HG02943 (cell line): ENCODE measurements around the gene KCNMB1.

Experiments
- ATAC-seq: cut with Tn5 transposase; IDR thresholded peaks from one replicate; pipeline ENCODE4 v1.9.1; 2021; ENCODE audit warnings: mild to moderate bottlenecking, low read depth, moderate library complexity; ENCODE audit not compliant: unreplicated experiment

The KCNMB1 gene

GRCh38 chr5:170345971-170346370 is 43.2 kb downstream of the KCNMB1 start:
- no peak for ATAC-seq

DNA sequence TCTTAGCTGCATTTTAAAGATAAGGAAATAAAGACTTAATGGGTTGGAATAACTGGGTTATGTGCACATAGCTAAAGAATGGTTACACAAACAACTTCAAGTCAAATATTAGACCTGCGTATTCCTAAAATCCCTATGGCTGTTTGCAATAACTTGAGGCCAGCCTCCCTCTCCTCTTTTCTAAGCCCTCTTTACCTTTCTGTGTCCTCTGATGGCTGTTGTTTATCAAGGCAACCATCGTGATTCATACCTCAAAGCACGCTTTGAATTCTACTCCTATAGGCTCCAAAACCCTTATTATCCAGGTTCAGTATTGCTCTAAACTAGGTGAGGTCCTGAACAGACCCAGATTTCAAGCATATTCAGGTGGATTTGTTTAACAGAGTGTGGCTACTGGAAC is 46.0 kb downstream of the KCNMB1 start:
- no peak for ATAC-seq

DNA sequence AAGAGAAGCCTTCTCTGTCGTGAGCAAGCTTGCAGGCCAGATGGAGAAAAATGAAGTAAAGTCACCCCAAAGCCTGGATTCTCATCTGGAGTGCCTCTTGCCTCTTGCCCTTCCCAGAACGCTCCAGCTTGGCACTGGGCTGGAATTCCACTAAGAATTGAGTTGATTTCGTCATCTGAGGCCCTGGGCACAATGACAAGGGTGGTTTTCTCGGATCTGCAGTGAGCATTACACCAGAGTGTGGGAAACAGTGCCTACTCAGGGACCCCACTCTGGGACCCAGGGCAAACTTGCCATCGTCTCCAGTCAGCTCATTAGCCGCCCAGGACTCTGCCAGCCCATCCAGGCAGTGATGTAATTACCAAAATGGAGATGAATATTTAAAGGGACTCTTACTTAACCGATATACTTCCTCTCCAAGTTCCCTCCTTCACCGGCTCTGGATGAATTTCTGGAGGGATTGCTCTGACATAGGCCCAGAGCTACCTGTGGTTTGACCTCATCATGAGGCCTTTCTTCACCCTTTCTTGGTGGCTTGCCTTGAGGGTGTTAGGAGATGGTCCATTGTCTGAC is 46.9 kb downstream of the KCNMB1 start:
- ATAC-seq = no peak

DNA sequence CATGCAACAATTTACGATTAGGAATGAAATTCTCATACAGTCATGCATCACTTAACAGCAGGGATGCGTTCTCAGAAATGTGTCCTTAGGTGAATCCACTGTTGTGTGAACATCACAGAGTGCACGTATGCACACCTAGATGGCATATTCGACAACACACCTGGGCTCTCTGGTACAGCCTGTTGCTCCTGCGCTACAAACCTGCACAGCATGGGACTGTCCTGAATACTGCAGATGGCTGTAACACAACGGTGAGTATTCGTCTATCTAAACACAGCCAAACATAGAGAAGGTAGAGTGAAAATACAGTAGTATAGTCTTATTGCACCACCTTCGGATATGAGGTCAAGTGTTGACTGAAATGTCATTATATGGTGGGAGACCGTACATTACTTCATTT is 47.6 kb downstream of the KCNMB1 start:
- no peak for ATAC-seq

GRCh38 chr5:170339780-170340167 is 49.4 kb downstream of the KCNMB1 start:
- no peak for ATAC-seq

DNA sequence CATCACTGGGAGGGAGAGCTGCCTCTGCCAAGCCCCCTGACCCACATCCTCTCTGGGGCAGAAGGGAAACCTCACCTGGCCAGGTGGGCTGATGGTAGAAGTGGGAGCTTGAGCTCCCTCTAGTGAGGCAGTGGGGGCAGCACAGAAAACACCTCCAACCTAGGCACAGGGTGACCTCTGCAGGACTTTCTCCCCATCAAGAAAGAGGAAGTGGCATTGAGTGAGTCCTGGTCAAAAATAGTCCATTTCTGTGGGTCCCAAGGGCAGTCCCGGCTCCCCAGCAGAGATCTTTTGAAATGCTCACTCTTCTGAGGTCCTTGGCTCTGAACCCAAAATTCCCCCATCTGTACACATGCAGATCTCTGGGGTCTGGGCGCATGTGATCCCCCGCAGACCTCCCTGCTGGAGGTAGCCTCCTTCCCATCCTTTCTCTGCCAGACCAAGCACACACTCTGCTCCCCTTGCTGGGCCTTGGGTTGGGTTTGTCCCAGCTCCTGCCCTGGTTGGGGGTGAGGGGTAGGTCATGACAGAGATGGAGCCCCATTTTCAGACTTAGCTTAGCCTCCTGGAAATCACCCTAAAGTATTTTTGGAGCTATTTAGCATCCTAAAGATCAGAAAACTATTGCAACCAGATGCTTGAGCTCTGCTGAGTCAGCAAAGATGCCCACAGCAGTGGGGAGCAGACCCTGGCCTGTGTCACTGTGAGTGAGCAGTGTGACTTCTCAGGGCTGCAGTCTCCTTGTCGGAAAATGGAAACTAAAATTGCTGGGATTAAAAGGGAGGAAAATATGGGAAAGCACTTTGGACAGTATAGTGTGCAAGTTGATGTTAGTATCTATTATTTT is 50.0 kb downstream of the KCNMB1 start:
- ATAC-seq = no peak

DNA sequence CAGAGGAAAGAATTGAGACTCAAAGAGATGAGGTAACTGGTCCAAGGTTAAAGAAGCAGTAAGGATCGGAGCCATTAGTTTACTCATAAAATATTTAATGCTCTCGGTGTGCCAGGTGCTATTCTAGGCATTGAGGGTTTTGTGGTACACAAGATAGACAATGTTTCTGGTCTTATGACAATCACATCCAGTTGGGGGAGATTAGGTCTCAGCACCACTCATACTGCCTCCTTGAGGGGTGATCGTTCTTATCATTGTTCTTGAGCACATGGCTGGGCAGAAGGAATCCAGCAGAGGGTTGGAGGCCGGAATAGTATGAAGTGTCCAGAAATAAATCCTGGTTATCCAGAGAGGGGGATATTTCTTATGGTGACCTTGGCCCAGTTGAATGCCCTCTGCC is 50.9 kb downstream of the KCNMB1 start:
- ATAC-seq = no peak

GRCh38 chr5:170337045-170337733 is 52.0 kb downstream of the KCNMB1 start:
- ATAC-seq = no peak

DNA sequence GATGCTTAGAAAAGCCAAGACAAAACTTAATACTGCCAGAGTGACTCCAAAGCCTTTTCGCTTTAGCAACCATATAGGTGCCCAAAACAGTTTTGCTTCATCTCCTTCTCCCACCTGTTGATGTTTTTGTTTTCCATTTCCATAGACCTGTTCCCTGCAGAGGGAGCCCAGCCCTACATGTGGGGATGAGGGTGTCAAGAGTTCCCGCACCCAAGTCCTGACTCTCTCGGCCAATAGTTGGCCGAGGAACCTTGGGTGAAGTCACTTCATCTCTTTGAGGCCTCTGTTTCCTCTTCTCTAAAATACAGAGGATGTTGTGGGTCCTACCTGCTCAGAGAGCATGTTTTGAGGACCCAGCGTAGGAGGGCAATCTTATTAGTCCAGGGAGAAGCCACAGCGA is 53.1 kb downstream of the KCNMB1 start:
- no peak for ATAC-seq

GRCh38 chr5:170334626-170335025 is 54.5 kb downstream of the KCNMB1 start:
- ATAC-seq = no peak

- peak; percentile 65 for ATAC-seq
These were observed 55.8 kb downstream of the KCNMB1 start for GRCh38 chr5:170333161-170333910.

DNA sequence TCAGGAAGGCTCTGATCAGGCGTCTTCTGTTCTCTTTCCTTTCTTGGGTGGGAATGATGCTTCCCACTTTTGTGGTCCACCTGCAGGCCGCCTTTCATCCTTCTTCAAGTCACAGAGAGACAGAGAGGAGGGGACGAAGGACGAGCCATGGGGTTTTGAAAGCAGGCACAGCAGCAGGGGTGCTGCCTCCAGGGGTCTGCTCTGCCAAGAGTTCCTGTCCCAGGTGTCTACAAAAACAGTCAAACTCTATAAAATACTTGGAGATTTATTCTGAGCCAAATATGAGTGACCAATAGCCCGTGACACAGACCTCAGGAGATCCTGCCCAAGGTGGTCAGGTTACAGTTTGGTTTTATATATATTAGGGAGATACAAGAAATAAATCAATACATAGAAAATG is 57.1 kb downstream of the KCNMB1 start:
- ATAC-seq = no peak

DNA sequence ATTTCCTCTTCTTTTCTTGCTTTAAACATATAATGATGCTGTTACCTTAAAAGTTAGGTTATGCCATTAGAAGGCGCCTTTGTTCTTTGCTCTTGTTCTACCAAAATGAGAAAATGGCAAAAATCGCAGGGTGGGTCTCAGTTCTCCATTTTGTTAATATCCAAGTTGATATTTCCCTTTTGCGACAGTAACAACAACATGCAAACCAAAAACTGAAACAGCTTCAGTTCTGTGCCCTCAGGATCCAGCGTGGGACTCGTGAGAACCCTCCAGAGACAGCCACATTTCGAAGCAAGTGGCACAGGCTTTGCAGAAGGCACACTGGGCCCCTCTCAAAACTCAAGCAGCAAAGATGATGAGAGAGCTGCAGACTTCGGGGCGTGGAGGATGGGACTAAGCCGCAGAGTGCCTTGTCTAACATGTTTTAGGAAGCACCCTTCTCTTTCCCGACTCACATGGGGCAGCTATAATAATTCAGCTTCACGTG is 58.6 kb downstream of the KCNMB1 start:
- ATAC-seq = no peak

DNA sequence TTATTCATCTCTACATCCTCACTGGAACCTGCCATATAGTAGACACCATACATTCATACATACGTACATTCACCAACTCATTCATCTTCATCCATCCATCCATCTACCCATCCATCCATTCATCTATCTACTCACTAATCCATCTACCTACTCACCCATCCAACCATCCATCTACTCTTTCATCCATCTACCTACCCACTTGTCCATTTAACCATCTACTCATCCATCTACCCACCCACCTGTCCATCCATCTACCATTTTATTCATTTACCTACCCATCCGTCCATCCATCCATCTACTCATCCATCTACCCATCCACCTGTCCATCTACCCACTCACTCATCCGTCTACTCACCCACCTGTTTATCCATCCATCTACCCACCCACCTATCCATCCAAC is 59.6 kb downstream of the KCNMB1 start:
- no peak for ATAC-seq

GRCh38 chr5:170327829-170328228 is 61.3 kb downstream of the KCNMB1 start:
- ATAC-seq = no peak

- ATAC-seq = no peak
These were observed 62.0 kb downstream of the KCNMB1 start for GRCh38 chr5:170327168-170327567.
